MCF 10A (cell line): Measurements from ENCODE around the gene ALDH1A3. TPM values are rescaled to one million over a fixed set of nuclear protein-coding genes. Genes with fewer than 3 reads are reported as not detected.

Experiments used
- BruUV-seq: library from RNA; stranded (reverse); fragments of 400-500 nt; replicated peaks from 2 replicates; lab custom pipeline; 2021; lab: Mats Ljungman, UMichigan
- CTCF ChIA-PET: fragments of 300-600 bp; sonication (Branson Sonifier 250); formaldehyde crosslinking; extraction: SDS; loops from one replicate; lab custom pipeline; 2021; ENCODE audit warnings: antibody characterized with exemption, inconsistent platforms; lab: Yijun Ruan, JAX
- POLR2A ChIA-PET: fragments of 300-600, 350-650 bp; sonication (Branson Sonifier 250); formaldehyde crosslinking; extraction: SDS; loops from one replicate; lab custom pipeline; 2020; ENCODE audit warnings: antibody characterized with exemption, inconsistent platforms; lab: Yijun Ruan, JAX
- DNase-seq: peaks from one replicate; pipeline ENCODE4 v3.0.0-alpha.2; 2018; ENCODE audit not compliant: unreplicated experiment
- H3K27ac Mint-ChIP-seq: one replicate; pipeline ENCODE4 v1.8.0; 2022; ENCODE audit warnings: mild to moderate bottlenecking, low read depth, mixed read lengths; ENCODE audit not compliant: unreplicated experiment
- H3K27me3 Mint-ChIP-seq: one replicate; pipeline ENCODE4 v1.8.0; 2022; ENCODE audit warnings: mixed read lengths; ENCODE audit not compliant: insufficient read depth, unreplicated experiment
- H3K36me3 Mint-ChIP-seq: one replicate; pipeline ENCODE4 v1.8.0; 2022; ENCODE audit warnings: mild to moderate bottlenecking, moderate library complexity, mixed read lengths; ENCODE audit not compliant: insufficient read depth, unreplicated experiment
- H3K4me1 Mint-ChIP-seq: one replicate; pipeline ENCODE4 v1.8.0; 2022; ENCODE audit warnings: mixed read lengths; ENCODE audit not compliant: insufficient read depth, unreplicated experiment
- H3K4me3 Mint-ChIP-seq: one replicate; pipeline ENCODE4 v1.8.0; 2022; ENCODE audit warnings: mild to moderate bottlenecking, moderate library complexity, mixed read lengths; ENCODE audit not compliant: unreplicated experiment
- H3K9me3 Mint-ChIP-seq: one replicate; pipeline ENCODE4 v1.8.0; 2022; ENCODE audit warnings: mixed read lengths; ENCODE audit not compliant: unreplicated experiment
- intact Hi-C: fragments of 100-400 bp; cut with micrococcal nuclease; formaldehyde crosslinking; loops from 2 replicates; pipeline ENCODE4 v1.14.1; 2022
- total RNA-seq: library from RNA; stranded (reverse); gene quantifications from 2 replicates; pipeline ENCODE4 v1.2.3, GENCODE V29; 2022
- TF ChIP-seq, protein P1 (sequence below): fragments of 200-600 bp; IDR thresholded peaks from one replicate; pipeline ENCODE4 v1.8.0; 2022; ENCODE audit warnings: antibody characterized with exemption, mild to moderate bottlenecking; ENCODE audit not compliant: unreplicated experiment

Gene ALDH1A3
- total RNA-seq, 1 experiment from 2014 or later = 4.3 TPM

DNA sequence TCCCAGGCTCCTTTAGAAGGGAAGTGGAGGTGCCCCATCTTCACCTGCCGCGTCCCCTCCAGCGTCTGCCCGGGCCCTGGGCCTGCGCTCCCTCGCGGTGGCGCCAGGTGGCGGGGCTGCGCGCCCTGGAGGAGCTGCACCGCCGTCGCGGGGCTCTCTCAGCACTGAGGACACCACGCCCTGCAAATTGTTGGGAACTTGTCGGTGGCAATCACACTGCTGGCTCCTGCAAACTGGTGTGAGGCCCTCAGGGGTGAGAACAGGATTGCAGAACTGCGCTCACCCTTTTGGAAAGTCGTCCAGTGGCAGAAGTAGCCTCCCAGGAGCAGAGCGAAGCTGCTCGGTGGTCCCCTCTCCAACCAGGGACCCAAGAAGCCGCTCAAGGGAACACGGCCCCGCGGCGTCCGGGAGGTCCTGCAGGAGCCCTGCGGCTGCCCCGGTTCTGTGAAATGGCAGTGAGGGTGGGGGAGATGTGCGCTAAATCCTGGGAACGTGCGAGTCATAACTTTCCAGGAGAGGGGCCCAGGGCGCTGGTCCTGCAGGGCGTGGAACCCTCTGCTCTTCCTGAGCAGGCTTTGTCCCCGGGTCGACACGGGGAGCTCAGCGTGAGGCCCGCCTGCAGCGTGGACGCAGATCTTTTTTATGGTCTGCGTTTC, 38.5 kb downstream of the ALDH1A3 start:
- CTCF ChIA-PET = interaction anchor here (0.6 to 7.2 kb wide), 50 partner anchors 10 to 573 kb away, joined by 3 to 98 read pairs (median 4); no protein-coding TSS in a partner anchor
- H3K36me3 Mint-ChIP-seq = no peaks in the 10 kb centered on the region
- POLR2A ChIA-PET = interaction anchor here (0.8 to 2.7 kb wide), 11 partner anchors 85 to 1645 kb away, joined by 3 to 21 read pairs (median 4); partner anchors contain the start of genes ASB7, CHSY1 and LINS1
- TF ChIP-seq, protein P1, sequence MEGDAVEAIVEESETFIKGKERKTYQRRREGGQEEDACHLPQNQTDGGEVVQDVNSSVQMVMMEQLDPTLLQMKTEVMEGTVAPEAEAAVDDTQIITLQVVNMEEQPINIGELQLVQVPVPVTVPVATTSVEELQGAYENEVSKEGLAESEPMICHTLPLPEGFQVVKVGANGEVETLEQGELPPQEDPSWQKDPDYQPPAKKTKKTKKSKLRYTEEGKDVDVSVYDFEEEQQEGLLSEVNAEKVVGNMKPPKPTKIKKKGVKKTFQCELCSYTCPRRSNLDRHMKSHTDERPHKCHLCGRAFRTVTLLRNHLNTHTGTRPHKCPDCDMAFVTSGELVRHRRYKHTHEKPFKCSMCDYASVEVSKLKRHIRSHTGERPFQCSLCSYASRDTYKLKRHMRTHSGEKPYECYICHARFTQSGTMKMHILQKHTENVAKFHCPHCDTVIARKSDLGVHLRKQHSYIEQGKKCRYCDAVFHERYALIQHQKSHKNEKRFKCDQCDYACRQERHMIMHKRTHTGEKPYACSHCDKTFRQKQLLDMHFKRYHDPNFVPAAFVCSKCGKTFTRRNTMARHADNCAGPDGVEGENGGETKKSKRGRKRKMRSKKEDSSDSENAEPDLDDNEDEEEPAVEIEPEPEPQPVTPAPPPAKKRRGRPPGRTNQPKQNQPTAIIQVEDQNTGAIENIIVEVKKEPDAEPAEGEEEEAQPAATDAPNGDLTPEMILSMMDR = peak; percentile 89
- BruUV-seq = TSS peak; percentile 29
- peaks cover 6% of the 10 kb centered on the region for H3K9me3 Mint-ChIP-seq
- DNase-seq = peak; percentile 85
- H3K27me3 Mint-ChIP-seq = no peaks in the 10 kb centered on the region
- peaks cover 19% of the 10 kb centered on the region for H3K4me1 Mint-ChIP-seq
- peak overlapping the region; percentile 91 for H3K4me3 Mint-ChIP-seq
- peak overlapping the region; percentile 64 for H3K27ac Mint-ChIP-seq
- intact Hi-C loops = loop anchor here (1.0 to 5.0 kb wide), 4 partner anchors 41 to 339 kb away; partner anchors contain the start of gene ALDH1A3

GRCh38 chr15:100918690-100919480, 39.3 kb downstream of the ALDH1A3 start, which contains the start of gene LRRK1:
LRRK1 (plus strand) TSS chr15:100919357; CDS start chr15:100924633, 5,276 bp downstream.
- peak; percentile 46 for DNase-seq
- intact Hi-C loops = loop anchor here (1.0 to 5.0 kb wide), 4 partner anchors 42 to 338 kb away; partner anchors contain the start of gene ALDH1A3
- CTCF ChIA-PET = interaction anchor here (0.6 to 7.2 kb wide), 37 partner anchors 9 to 341 kb away, joined by 3 to 98 read pairs (median 5); no protein-coding TSS in a partner anchor
- peak within 1 kb of the TSS; percentile 69 for H3K27ac Mint-ChIP-seq
- BruUV-seq = no TSS peak
- H3K9me3 Mint-ChIP-seq = no peaks in the 10 kb centered on the region
- no peaks in the 10 kb centered on the region for H3K36me3 Mint-ChIP-seq
- no peaks in the 10 kb centered on the region for H3K27me3 Mint-ChIP-seq
- TF ChIP-seq, protein P1 = no peak
- peak within 1 kb of the TSS; percentile 91 for H3K4me3 Mint-ChIP-seq
- peaks cover 19% of the 10 kb centered on the region for H3K4me1 Mint-ChIP-seq
- POLR2A ChIA-PET = interaction anchor here (0.8 to 2.7 kb wide), 11 partner anchors 84 to 1646 kb away, joined by 3 to 21 read pairs (median 4); partner anchors contain the start of genes ASB7, CHSY1 and LINS1

DNA sequence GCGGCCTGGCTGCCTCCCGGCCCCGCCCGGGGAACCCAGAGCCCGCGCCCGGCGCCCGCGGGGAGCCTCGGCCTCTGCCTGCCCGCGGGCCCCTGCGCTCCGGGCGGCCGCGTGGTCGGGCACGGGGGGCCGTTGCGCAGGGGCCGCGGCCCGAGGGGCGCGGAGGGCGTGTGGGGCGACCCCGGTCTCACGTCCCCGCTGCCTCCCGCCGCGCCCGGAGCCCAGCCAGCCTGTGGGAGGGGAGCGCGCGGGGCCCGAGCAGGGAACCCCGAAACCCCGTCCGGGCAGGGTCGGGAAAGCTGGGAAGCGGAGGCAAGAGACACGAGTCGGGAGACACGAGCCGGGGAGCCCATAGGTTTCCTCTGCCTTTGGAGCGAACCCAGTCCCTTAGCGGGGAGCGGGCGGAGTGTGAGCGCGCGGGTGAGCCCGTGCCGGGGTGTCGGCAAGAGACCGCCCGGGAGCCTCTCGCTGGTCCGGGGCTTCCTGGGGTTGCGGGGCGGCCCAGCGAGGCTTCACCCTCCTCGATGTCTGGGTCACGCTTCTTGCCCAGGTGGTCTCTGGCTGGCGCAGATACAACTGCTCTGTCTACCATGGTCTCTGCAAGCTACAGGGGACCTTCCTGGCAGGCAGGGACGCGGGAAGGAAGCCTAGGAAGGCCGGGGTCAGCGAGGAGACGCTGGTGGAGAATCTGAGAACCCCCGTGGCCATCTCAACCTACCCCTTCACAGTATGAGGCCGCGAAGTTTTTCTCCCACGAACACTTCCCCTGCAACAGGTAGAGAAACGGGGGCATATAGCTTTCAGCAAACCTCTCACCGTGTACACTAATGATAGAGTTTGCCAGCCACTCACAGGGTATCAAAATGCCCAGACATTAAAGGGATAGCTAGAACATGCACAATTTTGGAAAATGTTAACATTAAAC, 40.1 kb downstream of the ALDH1A3 start:
- CTCF ChIA-PET = interaction anchor here (0.8 to 7.2 kb wide), 5 partner anchors 10 to 210 kb away, joined by 3 to 98 read pairs (median 4); no protein-coding TSS in a partner anchor
- Mint-ChIP-seq H3K9me3 (no peaks in the 10 kb centered on the region), H3K4me1 (peaks cover 19% of the 10 kb centered on the region), H3K36me3 (peaks cover 4% of the 10 kb centered on the region), H3K27ac (peak overlapping the region; percentile 69), H3K27me3 (no peaks in the 10 kb centered on the region), H3K4me3 (peak overlapping the region; percentile 73)
- no TSS peak for BruUV-seq
- TF ChIP-seq, protein P1 = no peak
- DNase-seq = peak; percentile 45
- intact Hi-C loops = loop anchor here (5.0 kb wide), 3 partner anchors 42 to 338 kb away; partner anchors contain the start of gene ALDH1A3
- POLR2A ChIA-PET = interaction anchor here (0.5 to 2.7 kb wide), 5 partner anchors 197 to 348 kb away, joined by 3 to 12 read pairs (median 4); partner anchors contain the start of genes ASB7 and LINS1
